ENCODE measurements around the gene KRT5. TPM values are rescaled to one million over a fixed set of nuclear protein-coding genes. Genes with fewer than 3 reads are reported as not detected.

KRT5 gene
- total RNA-seq, 2 donors from 2014 or later = not detected

DNA sequence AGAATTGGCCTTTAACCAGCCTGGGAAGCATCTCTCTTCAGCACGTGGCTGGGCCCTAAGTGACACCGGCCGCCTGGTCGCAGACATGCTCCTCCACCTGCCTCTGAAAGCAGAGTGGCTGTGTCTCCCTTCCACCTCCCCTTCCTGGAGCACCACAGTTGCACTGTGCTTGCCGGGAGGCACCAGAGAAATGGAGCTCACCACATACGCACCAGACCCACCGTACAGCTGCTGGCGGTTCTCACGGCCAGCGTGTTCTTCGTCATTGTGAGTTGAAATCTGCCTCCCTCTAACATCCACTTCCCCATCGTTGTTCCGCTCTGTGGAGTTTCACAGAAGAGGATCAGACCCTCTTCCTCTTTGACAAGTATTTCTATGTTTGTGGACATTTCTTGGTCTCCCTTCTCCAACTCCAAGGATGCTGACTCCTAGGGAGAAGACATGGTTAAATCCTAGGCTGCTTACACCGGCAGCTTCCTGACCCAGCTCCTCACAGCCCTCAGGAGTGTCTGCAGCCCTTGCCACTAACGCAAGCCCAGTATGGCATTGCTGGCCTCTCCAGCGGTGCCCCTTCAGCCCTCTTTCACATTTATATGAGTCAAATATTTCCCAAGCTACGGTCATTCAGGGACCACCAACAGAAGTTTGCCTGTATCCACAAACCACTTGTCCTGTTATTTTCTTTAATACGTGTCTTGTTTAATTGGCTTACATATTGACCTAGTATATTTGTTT lies 11.5 kb upstream of the KRT5 start:
- intact Hi-C loops (cut with DNase I) = no loop called here
- no peak for DNase-seq

DNA sequence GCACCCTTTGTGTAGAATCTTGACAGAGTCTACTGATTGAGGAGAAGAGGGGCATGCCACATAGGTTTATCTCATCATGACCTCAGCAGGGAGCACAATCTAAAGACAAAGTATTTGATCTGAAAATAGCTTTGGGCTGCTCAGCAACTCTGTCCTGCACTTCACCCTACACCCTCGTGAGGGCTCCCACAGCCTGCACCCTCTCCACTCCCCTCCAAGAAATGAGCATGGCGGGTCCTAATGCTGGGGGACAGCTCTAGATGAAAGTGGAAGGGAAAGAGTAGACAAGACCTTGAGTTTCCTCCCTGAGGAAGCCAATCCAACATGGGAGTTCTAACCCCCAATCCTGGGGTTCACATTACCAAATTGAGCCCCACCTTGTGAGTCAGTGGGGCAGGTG lies 10.7 kb upstream of the KRT5 start:
- no peak for DNase-seq
- no peaks in the 10 kb centered on the region for H3K27me3 ChIP-seq
- H3K4me3 ChIP-seq = no peak overlapping the region
- no peaks in the 10 kb centered on the region for H3K9me3 ChIP-seq
- TF ChIP-seq, protein P1, sequence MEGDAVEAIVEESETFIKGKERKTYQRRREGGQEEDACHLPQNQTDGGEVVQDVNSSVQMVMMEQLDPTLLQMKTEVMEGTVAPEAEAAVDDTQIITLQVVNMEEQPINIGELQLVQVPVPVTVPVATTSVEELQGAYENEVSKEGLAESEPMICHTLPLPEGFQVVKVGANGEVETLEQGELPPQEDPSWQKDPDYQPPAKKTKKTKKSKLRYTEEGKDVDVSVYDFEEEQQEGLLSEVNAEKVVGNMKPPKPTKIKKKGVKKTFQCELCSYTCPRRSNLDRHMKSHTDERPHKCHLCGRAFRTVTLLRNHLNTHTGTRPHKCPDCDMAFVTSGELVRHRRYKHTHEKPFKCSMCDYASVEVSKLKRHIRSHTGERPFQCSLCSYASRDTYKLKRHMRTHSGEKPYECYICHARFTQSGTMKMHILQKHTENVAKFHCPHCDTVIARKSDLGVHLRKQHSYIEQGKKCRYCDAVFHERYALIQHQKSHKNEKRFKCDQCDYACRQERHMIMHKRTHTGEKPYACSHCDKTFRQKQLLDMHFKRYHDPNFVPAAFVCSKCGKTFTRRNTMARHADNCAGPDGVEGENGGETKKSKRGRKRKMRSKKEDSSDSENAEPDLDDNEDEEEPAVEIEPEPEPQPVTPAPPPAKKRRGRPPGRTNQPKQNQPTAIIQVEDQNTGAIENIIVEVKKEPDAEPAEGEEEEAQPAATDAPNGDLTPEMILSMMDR (IDR thresholded peaks at IDR 0.05) = no peak
- H3K9ac ChIP-seq (ENCODE audit: low read depth in 2 of 2, low read length in 2 of 2) = no peak overlapping the region
- intact Hi-C loops (cut with DNase I) = no loop called here
- H3K27ac ChIP-seq = no peak overlapping the region
- H3K36me3 ChIP-seq = no peaks in the 10 kb centered on the region
- H3K4me1 ChIP-seq = no peaks in the 10 kb centered on the region

More for the DNA sequence above, 11.5 kb upstream of the KRT5 start:
- H3K9me3 ChIP-seq = no peaks in the 10 kb centered on the region
- H3K36me3 ChIP-seq = no peaks in the 10 kb centered on the region
- H3K4me1 ChIP-seq = no peaks in the 10 kb centered on the region
- H3K4me3 ChIP-seq = no peak overlapping the region
- H3K27ac ChIP-seq = no peak overlapping the region
- no peak overlapping the region for H3K9ac ChIP-seq (ENCODE audit: low read depth in 2 of 2, low read length in 2 of 2)
- TF ChIP-seq, protein P1 (IDR thresholded peaks at IDR 0.05) = no peak
- H3K27me3 ChIP-seq = no peaks in the 10 kb centered on the region

DNA sequence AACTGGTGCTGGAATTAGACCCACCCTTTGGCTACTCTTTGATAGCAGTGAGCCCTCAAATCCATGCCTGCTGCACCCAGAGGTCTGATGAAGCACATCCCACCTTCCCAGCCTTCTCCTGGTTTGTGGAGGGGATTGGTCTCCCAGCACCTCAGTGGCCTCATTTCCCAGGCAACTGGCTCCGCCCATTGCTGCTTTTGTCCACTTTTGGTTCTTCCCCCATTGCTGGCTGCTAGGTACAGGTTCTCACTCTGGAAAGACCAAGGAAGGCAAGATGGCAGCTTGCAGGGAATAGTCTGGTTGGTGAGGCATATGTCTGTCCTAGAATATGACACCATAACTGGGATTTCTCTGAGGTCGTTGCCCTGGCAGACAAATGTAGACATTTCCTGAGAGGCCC lies 10.2 kb upstream of the KRT5 start:
- Histone ChIP-seq H3K4me3 (no peak overlapping the region), H3K4me1 (no peaks in the 10 kb centered on the region), H3K36me3 (no peaks in the 10 kb centered on the region), H3K27ac (no peak overlapping the region), H3K9ac (ENCODE audit: low read depth in 2 of 2, low read length in 2 of 2) (no peak overlapping the region), H3K9me3 (no peaks in the 10 kb centered on the region), H3K27me3 (no peaks in the 10 kb centered on the region)
- DNase-seq = no peak
- TF ChIP-seq, protein P1 (IDR thresholded peaks at IDR 0.05) = no peak
- intact Hi-C loops (cut with DNase I) = no loop called here

DNA sequence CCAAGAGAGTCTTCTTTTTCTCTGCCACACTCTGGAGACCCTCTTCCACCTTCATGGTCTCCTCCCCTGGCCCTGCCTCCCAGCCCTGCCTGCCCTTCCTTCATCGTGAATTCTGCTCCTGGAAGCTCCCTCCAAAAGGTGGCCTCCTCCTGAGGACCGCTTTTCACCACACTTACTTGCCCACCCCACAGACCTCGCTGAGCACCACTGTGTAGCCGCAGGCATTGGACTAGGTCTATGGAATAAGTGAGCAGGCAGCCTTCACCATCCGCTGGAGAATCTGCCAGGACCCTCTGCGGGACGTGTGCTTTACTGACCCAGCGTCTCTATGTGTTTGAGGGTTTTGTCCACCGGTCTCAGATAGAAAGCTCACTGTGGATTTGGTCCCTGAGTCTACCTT lies 9.7 kb upstream of the KRT5 start:
- no peak overlapping the region for H3K4me3 ChIP-seq
- no peaks in the 10 kb centered on the region for H3K27me3 ChIP-seq
- TF ChIP-seq, protein P1 (IDR thresholded peaks at IDR 0.05) = no peak
- no peaks in the 10 kb centered on the region for H3K4me1 ChIP-seq
- intact Hi-C loops (cut with DNase I) = no loop called here
- H3K36me3 ChIP-seq = no peaks in the 10 kb centered on the region
- no peak for DNase-seq
- H3K9me3 ChIP-seq = no peaks in the 10 kb centered on the region
- H3K9ac ChIP-seq (ENCODE audit: low read depth in 2 of 2, low read length in 2 of 2) = no peak overlapping the region
- H3K27ac ChIP-seq = no peak overlapping the region

DNA sequence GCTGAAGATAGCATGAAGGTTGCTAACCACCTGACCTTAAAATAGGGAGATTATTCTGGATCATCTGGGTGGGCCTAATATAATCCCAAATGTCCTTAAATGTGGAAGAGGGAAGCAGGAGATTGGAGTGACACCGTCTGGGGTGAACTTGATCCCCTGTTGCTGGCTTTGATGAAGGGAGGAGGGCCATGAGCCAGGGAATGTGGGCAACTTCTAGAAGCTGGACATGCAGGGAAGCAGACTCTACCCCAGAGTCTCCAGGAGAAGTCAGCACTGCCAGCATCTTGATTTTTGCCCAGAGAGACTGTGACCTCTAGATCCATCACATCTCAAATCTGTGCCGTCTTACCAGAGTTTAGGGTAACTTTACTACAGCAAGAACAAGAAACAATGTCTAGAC lies 9.2 kb upstream of the KRT5 start:
- intact Hi-C loops (cut with DNase I) = no loop called here
- Histone ChIP-seq H3K9me3 (no peaks in the 10 kb centered on the region), H3K27me3 (no peaks in the 10 kb centered on the region), H3K27ac (no peak overlapping the region), H3K4me1 (no peaks in the 10 kb centered on the region), H3K4me3 (no peak overlapping the region), H3K9ac (ENCODE audit: low read depth in 2 of 2, low read length in 2 of 2) (no peak overlapping the region), H3K36me3 (no peaks in the 10 kb centered on the region)
- DNase-seq = no peak
- TF ChIP-seq, protein P1 (IDR thresholded peaks at IDR 0.05) = no peak
